NCI-H774 (cell line): Measurements from ENCODE around the gene ARHGAP29.

ENCODE experiments used
- DNase-seq: peaks from one replicate; lab custom pipeline; 2025; lab: John Stamatoyannopoulos, UW

Gene ARHGAP29

DNA sequence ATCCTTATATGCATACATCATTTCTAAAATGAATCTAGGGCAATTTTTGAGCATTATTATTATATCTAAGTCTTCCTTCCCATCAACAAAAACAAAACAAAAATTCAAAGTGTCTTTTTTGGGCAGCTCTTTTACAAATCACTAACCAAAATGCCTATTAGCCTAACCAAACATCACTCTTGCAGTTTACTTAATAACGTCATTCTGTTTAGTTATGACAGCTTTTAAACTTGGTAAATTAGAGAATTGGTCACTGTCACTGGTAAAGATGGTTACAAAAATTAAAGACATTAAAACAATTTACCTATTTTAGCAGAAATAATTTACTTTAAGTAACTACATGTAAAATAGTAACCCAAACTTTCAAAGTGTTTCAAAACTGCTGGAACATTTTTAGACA, 2.8 kb downstream of the ARHGAP29 start:
- no peak for DNase-seq

DNA sequence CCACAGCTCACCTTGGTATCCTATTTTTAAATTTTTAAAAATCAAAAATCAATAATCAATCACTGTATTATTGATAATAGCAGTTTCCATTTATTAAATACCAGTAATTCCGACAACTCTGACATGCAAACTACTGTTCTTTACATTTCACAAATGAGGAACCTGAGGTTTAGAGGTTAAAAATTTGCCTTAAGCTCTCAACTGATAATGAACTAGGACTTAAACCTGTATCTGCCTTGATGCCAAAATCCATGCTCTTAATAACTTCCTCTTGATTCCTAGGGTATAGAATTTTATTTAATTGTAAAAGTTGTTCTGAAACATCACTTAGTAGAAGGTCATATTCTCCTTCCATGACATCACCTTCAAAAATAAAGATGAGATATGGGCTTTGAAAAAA, 5.6 kb downstream of the ARHGAP29 start:
- no peak for DNase-seq

DNA sequence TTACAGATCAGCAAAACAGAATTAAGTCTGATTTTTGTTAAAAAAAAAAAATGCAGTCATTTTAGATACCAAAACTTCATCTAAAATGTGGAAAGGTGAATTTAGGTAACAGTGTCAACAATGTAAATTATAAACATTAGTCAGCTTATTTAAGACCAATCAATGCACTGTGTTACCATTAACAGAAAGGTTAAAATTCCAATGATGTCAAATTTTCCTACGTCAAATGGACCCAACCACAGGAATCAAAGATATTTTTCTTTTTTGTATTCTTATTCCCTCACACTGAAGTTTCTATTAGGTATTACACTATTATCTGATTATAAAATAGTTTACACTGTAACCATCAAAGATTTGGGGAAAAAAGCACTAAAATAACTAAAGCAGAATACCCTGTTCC, 6.5 kb downstream of the ARHGAP29 start:
- DNase-seq = no peak

DNA sequence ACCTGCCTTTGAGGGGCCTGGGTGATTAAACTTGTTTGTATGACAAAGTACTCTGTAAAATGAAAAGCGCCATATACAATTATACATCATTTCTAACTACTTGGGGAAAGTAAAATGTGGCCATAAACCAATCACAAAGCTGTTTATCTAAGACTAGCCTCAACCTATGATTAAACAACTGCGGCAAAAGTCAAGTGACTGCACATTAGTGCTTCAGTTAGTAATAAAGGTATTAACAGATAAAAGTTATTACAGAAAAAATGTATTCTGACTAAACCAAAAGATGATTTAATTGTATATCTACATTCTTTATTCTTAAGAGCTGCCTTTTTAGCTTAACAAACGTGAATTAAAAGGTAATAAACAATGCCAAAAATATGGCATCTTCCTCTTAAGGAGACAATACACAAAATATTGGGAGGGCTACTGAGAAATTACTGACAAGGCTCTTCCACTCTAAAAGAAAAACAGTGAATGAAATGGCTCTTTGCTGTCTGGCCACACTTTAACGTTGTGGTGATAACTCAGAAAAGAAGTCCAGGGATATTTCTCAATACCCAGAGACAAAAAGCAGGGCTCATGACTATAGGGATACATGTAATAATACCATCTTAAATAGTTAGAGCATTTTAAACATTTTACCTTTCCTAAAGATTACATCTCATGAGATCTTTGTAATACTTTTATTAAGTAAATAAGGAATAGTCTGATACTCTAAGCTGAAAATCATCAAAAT, 8.6 kb downstream of the ARHGAP29 start:
- DNase-seq = no peak

DNA sequence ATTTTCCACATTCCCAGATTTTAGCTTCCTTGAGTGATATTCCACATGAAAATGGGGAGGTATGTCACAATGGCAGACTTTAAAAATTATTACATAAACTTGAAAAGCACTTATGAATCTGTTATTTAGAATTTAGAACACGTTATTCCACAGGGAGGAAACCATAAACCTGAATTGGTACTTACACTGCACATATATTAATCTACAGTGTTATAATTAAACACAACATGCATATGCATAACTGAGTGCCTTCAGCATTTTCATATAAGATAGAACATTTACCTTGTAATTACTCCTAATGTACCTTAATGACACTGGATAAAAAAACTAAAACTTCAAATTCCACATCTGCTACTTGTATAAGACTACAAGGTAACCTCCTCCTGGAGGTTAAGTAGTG, 9.8 kb downstream of the ARHGAP29 start:
- no peak for DNase-seq

DNA sequence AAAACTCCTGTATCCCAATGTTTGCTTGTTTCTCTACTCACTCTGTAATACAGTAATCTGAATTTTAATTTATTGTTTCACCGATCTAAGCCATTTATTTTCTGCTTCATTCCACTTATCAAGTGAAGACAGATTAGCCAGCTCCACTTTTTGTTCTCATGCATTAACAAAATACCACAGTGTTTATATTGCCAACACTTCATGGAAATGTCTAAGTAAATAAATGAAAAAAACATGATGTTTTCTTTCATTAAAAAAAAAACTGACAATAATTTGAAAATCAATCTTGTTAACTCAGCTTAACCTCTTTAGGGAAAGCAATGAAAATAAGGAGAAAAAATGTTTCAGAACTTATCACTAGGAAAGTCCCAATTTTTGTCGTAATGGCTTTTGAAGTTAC, 11.5 kb downstream of the ARHGAP29 start:
- DNase-seq = no peak

DNA sequence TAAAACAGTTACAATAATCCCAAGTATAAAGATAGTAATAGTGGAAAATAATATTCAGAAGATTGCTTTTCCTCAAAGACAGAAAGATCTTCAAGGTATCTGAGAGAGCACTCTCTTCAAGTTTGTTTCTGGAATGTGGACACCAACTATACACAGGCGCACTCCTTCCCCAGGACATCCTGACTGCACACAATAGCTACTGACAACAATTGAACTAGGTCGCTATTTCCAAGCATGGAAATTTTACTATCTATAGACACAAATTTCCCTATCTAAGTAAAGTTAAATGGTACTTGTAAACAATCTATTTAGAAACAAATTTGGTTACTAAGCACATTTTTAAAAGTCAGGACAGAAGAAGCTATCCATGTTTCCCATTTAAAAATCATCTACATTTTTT, 19.1 kb downstream of the ARHGAP29 start:
- DNase-seq = no peak

DNA sequence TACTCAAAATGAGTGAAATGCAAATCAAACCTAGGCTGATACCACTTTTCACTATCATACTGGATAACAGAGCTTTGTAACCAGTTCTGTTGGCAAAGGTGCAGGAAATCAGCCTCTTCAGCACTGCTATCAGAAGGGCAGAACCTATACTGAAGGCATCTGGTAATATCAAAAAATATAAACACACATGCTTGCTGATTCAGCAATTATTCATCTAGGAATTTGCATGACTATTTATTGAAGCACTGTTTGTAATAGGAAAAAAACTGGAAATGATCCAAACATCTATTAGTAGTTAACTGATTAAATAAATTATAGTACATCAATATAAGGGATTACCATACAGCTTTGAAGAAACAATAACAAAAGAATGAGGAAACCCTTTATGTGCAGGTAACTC, 21.4 kb downstream of the ARHGAP29 start:
- DNase-seq = no peak

DNA sequence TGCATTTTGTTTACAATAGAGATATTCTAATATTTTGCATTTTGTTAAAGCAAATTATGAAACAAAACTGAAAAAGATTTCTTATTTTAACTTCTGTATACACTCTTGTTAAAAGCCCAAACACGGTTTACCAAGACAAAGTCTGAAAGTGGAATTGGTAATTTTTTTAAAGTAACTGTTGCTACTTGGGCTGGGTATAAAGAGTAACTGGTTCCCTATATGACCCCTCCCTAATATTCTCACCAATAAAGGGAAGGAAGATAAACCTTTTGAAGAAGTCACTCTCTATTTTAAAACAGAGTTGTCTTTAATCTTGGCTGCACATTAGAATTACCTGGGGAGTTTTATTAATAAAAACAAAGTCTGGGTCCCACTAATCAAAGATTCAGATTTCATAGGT, 27.4 kb downstream of the ARHGAP29 start:
- DNase-seq = no peak

DNA sequence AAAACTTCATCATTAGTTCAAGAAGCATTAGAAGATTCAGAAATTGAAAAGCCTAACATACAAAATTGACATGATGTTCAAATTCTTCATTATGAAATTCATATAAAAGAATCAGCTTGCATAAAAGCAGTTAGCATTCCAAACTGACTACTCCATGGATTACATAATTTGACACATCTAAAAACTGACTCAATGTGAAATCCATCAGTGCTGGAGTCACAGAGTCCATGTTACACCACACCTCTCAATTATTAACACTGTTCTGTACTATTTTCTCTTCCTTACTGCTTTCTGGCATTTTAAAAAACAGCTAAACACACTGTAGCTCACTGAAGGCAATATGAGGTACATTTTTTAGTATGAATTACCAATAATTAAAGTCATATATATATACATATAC, 28.0 kb downstream of the ARHGAP29 start:
- no peak for DNase-seq

DNA sequence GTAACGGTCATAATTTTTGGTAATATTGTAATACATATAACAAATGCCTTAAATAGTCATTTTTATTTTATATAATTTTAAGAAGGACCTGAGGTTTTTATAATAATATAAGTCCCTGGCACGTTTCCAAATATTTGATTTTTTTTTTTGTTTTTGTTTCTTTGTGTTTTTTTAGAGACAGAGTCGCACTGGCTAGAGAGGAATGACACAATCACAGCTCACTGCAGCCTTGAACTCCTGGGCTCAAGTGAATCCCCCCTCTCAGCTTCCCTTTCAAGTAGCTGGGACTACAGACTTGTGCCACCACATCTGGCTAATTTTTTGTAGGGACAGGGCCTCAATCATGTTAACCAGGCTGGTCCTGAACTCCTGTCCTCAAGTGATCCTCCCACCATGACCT, 29.7 kb downstream of the ARHGAP29 start:
- no peak for DNase-seq

DNA sequence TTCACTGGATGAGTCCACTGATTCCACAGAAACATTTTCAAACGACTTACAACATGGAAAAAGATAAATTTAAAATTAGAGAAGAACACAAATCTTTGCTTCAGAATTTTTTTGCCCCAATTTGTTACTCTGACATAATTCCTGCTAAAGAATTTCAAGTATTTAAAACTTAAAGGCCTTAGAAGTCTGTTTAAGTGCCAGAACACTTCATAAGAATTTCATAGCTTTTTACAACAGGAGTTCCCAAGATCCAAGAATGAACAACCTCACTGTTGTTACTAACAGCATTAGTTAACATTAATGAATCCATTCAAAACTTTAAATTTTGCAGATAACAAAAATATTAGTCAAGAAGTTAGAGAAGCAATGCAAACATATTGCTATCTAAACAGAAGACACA, 31.7 kb downstream of the ARHGAP29 start:
- no peak for DNase-seq

DNA sequence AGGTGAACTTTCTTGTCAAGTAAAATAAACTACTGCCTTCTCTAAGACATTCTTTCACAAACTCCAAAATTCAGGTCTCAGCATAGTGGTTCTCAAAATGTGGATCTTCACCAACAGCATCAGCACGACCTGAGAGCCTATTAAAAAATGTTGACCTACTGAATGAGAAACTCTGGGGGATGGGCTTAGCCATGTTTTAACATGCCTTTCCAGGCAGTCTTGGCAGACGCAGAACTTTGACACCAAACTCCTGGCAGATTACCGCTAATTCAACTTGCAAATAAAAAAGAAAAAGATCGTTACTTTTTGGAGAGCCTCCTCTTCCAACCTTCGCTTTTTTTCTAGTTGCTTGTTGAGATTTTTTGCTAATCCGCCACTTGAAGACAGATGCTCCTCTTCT, 35.1 kb downstream of the ARHGAP29 start:
- no peak for DNase-seq

DNA sequence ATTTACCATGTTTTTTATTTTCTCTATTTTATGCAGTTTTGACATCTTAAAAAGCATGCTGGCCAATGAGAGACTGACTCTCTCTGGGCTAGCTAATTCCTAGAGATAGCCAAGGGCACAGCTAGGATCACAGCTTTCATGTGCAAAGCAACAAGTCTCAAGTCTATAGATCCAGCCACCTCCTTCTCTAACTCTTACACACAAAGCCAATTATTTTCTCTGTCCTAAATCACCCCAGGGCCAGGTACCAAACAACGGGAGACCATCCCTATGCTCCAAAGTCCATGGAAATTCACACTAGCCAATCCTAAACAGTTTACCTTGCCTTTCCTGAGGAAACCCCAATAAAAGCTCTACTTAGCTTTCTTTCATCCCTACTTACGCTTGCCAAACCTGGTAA, 38.0 kb downstream of the ARHGAP29 start:
- DNase-seq = no peak

DNA sequence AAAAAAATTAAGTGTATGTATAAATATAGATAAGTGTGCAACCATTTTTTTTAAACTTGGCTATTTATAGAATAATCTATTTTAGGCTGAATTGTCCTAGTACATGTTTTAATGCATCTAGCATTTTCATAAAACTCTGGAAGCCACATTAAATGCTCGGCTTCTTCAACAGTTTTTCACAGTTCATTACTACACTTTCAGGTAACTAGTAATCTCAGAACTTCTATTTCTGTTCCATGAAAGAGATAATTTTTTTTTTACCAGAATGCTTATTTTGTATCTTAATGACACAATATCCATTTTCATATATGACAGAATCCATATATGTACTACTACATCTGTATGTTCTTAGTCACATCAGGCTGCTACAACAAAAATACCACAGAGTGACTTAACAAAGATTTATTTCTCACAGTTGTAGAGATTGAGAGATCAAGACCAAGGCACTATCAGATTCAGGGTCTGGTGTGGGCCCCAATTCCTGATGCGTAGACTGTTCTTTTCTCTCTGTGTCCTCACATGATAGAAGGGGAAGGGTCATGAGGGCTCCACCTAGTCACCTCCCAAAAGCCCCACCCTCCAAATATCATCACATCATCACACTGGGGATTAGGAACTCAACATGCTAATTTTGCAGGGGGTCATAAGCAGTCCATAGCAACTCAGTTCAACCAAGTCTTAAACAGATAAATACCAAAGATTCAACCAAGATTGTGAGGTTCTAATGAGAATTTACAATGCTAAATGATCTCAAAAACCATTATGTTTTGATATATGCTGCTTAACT, 43.1 kb downstream of the ARHGAP29 start:
- DNase-seq = no peak

DNA sequence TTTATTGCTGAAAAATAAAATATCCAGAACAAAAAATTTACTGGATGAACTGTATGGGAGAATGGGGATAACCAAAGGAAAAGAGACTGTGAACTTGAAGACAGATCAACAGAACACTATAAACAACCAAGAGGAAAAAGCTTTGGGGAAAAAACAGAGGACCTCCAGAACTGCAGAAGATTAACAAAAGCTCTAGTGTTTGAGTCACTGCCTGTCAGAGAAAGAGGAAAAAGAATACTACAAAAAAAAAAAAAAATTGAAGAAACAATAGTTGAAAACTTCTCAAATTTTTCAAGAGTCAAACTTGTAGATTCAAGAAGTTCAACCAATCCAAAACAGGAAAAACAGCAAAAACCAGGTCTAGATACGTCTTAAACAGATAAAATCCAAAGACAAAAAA, 44.3 kb downstream of the ARHGAP29 start:
- no peak for DNase-seq

DNA sequence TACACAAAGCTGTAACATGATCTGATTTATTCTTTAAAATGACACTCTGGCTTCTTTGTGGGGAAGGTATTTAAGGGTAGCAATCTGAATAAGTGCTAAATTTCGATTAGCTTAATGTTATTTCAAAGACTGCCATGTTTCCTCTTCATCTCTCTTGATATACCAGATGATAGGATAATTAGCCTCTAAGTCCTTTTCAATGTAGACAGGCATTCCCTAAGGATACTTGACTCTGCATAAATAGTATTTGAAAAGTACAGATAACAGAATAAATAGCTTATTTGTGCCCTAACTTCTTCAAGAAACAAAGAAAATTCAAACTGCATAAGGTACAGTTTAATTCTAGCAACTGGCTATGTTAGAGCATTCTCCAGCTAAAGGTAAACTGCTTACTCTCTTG, 46.2 kb downstream of the ARHGAP29 start:
- no peak for DNase-seq

DNA sequence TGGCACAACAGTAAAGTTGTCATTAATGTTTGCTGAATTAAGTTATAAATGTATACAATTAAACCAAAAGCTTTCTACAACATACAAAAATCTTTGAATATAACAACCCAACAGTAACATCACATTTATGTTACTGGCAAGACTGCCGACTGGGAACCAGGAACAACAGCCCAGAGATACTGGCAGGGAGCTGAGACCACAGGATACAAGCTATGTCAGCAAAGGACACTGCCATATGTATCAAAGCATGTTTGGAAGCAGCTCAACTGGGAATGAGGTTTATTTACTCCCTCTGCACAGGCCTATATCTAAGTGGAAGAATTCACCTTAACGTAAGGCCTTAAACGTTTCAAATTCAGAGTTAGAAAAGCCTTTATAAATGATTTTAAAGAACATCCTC, 50.4 kb downstream of the ARHGAP29 start:
- no peak for DNase-seq

DNA sequence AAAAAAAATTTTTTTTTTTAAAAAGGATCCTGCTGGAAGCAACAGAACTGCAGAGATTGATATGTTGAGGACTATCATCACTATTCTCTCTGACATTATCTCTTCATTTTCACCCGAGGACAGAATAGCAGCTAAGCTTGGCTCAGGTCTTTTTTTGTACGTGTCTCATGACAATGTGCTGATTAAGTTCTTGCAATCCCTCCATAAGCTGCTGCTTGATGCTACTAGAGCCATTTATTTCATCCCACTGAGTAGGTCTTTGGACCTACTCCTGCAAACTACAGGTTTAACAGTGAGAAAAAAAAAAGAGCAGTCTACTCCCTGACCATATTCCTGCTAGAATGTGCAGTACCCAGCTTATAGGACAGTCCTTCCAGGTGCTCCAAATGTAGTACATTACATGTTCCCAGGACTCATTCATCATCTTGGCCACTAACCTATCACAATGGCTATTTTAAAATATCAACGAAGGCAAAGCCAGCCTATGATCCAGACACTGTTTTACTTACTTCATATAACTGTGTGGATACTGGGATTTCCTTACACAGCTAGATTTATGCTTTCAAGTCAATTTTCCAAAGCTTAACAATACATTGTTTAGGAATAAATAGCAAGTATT, 54.1 kb downstream of the ARHGAP29 start:
- DNase-seq = no peak

DNA sequence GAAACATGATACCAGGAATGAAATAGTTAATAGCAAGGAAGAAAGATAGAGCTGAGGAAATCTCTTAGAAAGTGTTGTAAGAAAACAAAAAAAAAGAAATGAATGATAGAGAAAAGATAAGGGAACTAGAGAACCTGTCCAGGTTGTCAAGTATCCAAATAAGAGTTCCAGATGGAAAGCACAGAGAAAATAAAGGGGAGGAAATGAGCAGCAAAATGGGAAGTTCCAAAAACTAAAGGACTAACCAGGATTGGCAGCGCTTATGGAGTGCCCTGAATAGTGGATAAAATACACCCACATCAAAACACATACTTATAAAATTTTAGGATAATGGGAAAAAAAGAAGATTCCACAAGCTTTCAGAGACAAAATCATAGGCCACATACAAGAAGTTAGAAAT, 55.2 kb downstream of the ARHGAP29 start:
- DNase-seq = no peak

DNA sequence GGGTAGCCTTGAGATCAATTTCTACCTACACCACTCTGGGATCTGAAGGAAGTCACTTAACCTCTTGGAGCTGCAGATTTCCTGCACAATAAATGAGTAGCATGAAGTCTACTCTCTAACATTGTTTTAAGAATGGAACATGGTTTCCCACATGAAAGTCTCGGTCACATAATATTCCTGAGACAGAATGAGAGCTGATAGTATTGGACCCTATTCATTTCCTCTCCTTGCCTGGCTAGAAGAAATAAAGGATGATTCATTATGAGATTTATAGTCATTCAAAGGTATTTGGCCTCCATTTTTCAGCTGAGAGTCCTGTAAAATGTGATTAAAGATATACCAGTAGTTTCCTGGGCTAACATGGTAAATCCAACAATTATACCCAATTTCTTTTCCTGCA, 56.7 kb downstream of the ARHGAP29 start:
- no peak for DNase-seq

DNA sequence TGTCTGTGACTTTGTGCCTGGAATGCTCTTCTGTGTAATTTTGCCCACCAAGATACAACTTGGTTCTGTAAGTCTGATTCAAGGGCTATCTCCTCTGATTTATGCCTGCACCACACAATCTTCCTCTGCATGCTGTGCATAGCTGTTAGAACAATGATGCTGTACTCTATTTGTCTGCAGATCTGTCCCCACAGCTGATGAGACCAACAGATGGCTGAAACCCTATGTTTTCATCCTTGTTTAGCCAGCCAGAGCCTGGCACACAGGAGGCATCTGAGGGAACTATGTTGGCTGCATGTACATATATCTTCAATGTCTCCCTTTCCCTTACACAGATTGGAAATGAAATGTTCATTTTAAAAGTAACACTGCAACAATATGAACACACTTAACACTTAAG, 58.5 kb downstream of the ARHGAP29 start:
- DNase-seq = no peak

DNA sequence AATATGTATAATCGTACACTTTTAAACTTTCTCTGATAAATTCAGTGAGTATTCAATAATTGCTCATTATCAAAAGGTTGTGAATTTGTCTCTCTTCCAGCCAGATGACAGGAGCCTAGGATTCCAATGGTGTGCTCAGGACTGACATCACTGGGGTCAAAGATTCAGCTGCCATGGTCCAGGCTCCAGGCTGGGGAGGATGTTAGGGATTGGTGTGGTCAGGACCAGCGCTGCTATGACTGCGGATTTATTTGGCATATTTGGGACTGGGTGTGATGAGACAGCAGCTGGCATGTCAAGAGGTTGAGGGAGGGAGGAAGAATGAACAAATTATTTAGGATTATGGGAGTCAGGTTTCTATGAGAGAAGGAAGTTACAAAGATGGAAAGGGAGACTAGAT, 68.3 kb downstream of the ARHGAP29 start:
- no peak for DNase-seq
